HepG2 (cell line): ENCODE results near the gene CAPN9. TPM values are rescaled to one million over a fixed set of nuclear protein-coding genes. Genes with fewer than 3 reads are reported as not detected.

ENCODE experiments used
- ARID5B ChIP-seq: IDR thresholded peaks from 2 replicates; pipeline ENCODE4 v1.4.0; 2020; ENCODE audit warnings: mild to moderate bottlenecking, missing genetic modification reagents
- FOXA1 ChIP-seq, 2 experiments: fragments of 450-650 bp in 1 of 2; sonication (generic) in 1 of 2; formaldehyde crosslinking in 1 of 2; IDR thresholded peaks; 2 replicates each; pipeline versions ENCODE4 v1.4.0 to v1.6.1; 2016 to 2020; ENCODE audit warnings: missing genetic modification reagents in 1 of 2
- MEIS1 ChIP-seq: sonication (generic); formaldehyde crosslinking; IDR thresholded peaks from 2 replicates; pipeline ENCODE4 v1.9.0; 2021; ENCODE audit warnings: mild to moderate bottlenecking, missing genetic modification reagents, moderate library complexity, borderline replicate concordance
- MXD3 ChIP-seq: IDR thresholded peaks from 2 replicates; pipeline ENCODE4 v1.6.1; 2016; ENCODE audit warnings: mild to moderate bottlenecking, missing biosample characterization, missing genetic modification reagents
- MYC ChIP-seq: sonication (generic); formaldehyde crosslinking; IDR thresholded peaks from 2 replicates; pipeline ENCODE4 v1.9.0; 2021; ENCODE audit warnings: missing genetic modification reagents, borderline replicate concordance
- NFRKB ChIP-seq: fragments of 450-650 bp; IDR thresholded peaks from 2 replicates; pipeline ENCODE4 v1.6.1; 2017
- PRDM15 ChIP-seq: sonication (generic); formaldehyde crosslinking; IDR thresholded peaks from 2 replicates; pipeline ENCODE4 v1.4.0; 2020; ENCODE audit warnings: missing genetic modification reagents
- SP140L ChIP-seq: sonication (generic); formaldehyde crosslinking; IDR thresholded peaks from 2 replicates; pipeline ENCODE4 v1.4.0; 2020; ENCODE audit warnings: missing genetic modification reagents, borderline replicate concordance
- SP5 ChIP-seq: IDR thresholded peaks from 2 replicates; pipeline ENCODE4 v1.6.1; 2016; ENCODE audit warnings: low read depth, borderline replicate concordance
- ZNF281 ChIP-seq: sonication (generic); formaldehyde crosslinking; IDR thresholded peaks from 2 replicates; pipeline ENCODE4 v1.4.0; 2020; ENCODE audit warnings: missing genetic modification reagents, borderline replicate concordance
- ZNF691 ChIP-seq: sonication (generic); formaldehyde crosslinking; IDR thresholded peaks from 2 replicates; pipeline ENCODE4 v1.4.0; 2020; ENCODE audit warnings: missing genetic modification reagents, low read depth, mild to moderate bottlenecking, borderline replicate concordance
- polyA plus RNA-seq, 8 experiments: library from polyadenylated mRNA; depleted of rRNA in 3 of 8; stranded (reverse) in 7 of 8; unstranded in 1 of 8; fragments of >200 nt; fragmentation: Illumina TruSeq in 4 of 8; extraction: Trizol in 4 of 8; gene quantifications; 2 replicates each; pipeline versions ENCODE4 v1.2.1 to v1.2.3, GENCODE V29; 2011 to 2016; ENCODE audit warnings: low read depth in 4 of 8, missing spikeins in 1 of 8, mixed read lengths in 1 of 8; ENCODE audit not compliant: insufficient read depth in 1 of 8
- total RNA-seq, 5 experiments: library from RNA; depleted of rRNA; stranded (reverse); fragments of >200 nt; fragmentation: Illumina TruSeq; extraction: Trizol; gene quantifications; 2 replicates each; pipeline ENCODE4 v1.2.3, GENCODE V29; 2016; ENCODE audit warnings: low read depth in 1 of 5
- TF ChIP-seq, protein P1 (sequence below): sonication (generic); formaldehyde crosslinking; IDR thresholded peaks from 2 replicates; pipeline ENCODE4 v1.5.1; 2020; ENCODE audit warnings: mild to moderate bottlenecking, missing genetic modification reagents, moderate library complexity

Gene CAPN9
- total and polyA plus RNA-seq, 2 of the 13 experiments (the other 11 are each of a cell fraction or from before 2014, with no cell fraction given), result 0.04 to 0.31 TPM

GRCh38 chr1:230735447-230735846 is 11.7 kb upstream of the CAPN9 start (continued):
- TF ChIP-seq ZNF281 (0 out of 2 replicates have a peak, but pooled peaks have one; percentile 39), SP5 (peak; percentile 53; the same call in 1 of the 2 replicates), SP140L (CRISPR knock-in tag) (no peak), NFRKB (no peak), MEIS1 (CRISPR knock-in tag) (peak; percentile 53; the same call in 1 of the 2 replicates), ZNF691 (no peak), MYC (no peak), FOXA1 (IDR thresholded peaks at IDR 0.05) (no peak), FOXA1 (CRISPR knock-in tag; IDR thresholded peaks at IDR 0.05) (peak; percentile 28; the same call in 1 of the 2 replicates), MXD3 (CRISPR knock-in tag) (no peak), ARID5B (CRISPR knock-in tag) (no peak), PRDM15 (peak; percentile 94)
- TF ChIP-seq, protein P1, sequence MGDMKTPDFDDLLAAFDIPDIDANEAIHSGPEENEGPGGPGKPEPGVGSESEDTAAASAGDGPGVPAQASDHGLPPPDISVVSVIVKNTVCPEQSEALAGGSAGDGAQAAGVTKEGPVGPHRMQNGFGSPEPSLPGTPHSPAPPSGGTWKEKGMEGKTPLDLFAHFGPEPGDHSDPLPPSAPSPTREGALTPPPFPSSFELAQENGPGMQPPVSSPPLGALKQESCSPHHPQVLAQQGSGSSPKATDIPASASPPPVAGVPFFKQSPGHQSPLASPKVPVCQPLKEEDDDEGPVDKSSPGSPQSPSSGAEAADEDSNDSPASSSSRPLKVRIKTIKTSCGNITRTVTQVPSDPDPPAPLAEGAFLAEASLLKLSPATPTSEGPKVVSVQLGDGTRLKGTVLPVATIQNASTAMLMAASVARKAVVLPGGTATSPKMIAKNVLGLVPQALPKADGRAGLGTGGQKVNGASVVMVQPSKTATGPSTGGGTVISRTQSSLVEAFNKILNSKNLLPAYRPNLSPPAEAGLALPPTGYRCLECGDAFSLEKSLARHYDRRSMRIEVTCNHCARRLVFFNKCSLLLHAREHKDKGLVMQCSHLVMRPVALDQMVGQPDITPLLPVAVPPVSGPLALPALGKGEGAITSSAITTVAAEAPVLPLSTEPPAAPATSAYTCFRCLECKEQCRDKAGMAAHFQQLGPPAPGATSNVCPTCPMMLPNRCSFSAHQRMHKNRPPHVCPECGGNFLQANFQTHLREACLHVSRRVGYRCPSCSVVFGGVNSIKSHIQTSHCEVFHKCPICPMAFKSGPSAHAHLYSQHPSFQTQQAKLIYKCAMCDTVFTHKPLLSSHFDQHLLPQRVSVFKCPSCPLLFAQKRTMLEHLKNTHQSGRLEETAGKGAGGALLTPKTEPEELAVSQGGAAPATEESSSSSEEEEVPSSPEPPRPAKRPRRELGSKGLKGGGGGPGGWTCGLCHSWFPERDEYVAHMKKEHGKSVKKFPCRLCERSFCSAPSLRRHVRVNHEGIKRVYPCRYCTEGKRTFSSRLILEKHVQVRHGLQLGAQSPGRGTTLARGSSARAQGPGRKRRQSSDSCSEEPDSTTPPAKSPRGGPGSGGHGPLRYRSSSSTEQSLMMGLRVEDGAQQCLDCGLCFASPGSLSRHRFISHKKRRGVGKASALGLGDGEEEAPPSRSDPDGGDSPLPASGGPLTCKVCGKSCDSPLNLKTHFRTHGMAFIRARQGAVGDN (CRISPR knock-in tag), result peak; percentile 23; the same call in 1 of the 2 replicates
